Activated naive CD8-positive, alpha-beta T cell treated with anti-CD3 and anti-CD28 coated beads, Interleukin-2, amount 10 ng/mL, durations not matched to agents 7 days and 5 days (primary cell): Measurements from ENCODE around the gene CACNG4. TPM values are rescaled to one million over a fixed set of nuclear protein-coding genes. Genes with fewer than 3 reads are reported as not detected.

Source experiments
- ATAC-seq: fragments of 150-1000 bp; cut with Tn5 transposase; one replicate; pipeline ENCODE4 v1.10.0; 2021; ENCODE audit warnings: low read depth, moderate library complexity
- POLR2A ChIA-PET: fragments of 350-600 bp; sonication (Branson Sonifier 250); formaldehyde crosslinking; loops from one replicate; lab custom pipeline; 2021; ENCODE audit warnings: antibody characterized with exemption; lab: Charles Lee
- DNase-seq: peaks from one replicate; pipeline ENCODE4 v3.0.0; 2021
- H3K27ac Mint-ChIP-seq: one replicate; pipeline ENCODE4 v1.8.0; 2022; ENCODE audit warnings: mild to moderate bottlenecking, mixed read lengths
- H3K27me3 Mint-ChIP-seq: one replicate; pipeline ENCODE4 v1.8.0; 2022; ENCODE audit warnings: mild to moderate bottlenecking, moderate library complexity, mixed read lengths
- H3K36me3 Mint-ChIP-seq: one replicate; pipeline ENCODE4 v1.8.0; 2021; ENCODE audit warnings: mild to moderate bottlenecking, mixed read lengths
- H3K4me1 Mint-ChIP-seq: one replicate; pipeline ENCODE4 v1.8.0; 2021; ENCODE audit warnings: mixed read lengths
- H3K4me3 Mint-ChIP-seq: one replicate; pipeline ENCODE4 v1.8.0; 2022; ENCODE audit warnings: mild to moderate bottlenecking, moderate library complexity, mixed read lengths
- H3K9me3 Mint-ChIP-seq: one replicate; pipeline ENCODE4 v1.8.0; 2021; ENCODE audit warnings: mixed read lengths
- total RNA-seq, 2 experiments: library from RNA; stranded (reverse); gene quantifications; one replicate each; pipeline ENCODE4 v1.2.3, GENCODE V29; 2021

Gene CACNG4
- total RNA-seq, 2 experiments from 2014 or later = not detected

GRCh38 chr17:66935717-66936116, 28.8 kb upstream of the CACNG4 start:
- no peak for DNase-seq
- ATAC-seq = no peak
- Mint-ChIP-seq H3K4me1 (no peaks in the 10 kb centered on the region), H3K4me3 (no peak overlapping the region), H3K36me3 (no peaks in the 10 kb centered on the region), H3K9me3 (peaks cover 5% of the 10 kb centered on the region), H3K27me3 (peaks cover 13% of the 10 kb centered on the region), H3K27ac (no peak overlapping the region)
- POLR2A ChIA-PET = no interaction called here

- no peak for DNase-seq
- ATAC-seq = no peak
- no peak overlapping the region for H3K4me3 Mint-ChIP-seq
- no peaks in the 10 kb centered on the region for H3K36me3 Mint-ChIP-seq
- POLR2A ChIA-PET = no interaction called here
- no peaks in the 10 kb centered on the region for H3K4me1 Mint-ChIP-seq
- H3K27me3 Mint-ChIP-seq = peaks cover 14% of the 10 kb centered on the region
- H3K27ac Mint-ChIP-seq = no peak overlapping the region
- H3K9me3 Mint-ChIP-seq = peaks cover 5% of the 10 kb centered on the region
Measured at GRCh38 chr17:66938656-66939055, 25.9 kb upstream of the CACNG4 start.

- H3K27me3 Mint-ChIP-seq = peaks cover 24% of the 10 kb centered on the region
- DNase-seq (no peak), ATAC-seq (no peak)
- POLR2A ChIA-PET = no interaction called here
- H3K36me3 Mint-ChIP-seq = no peaks in the 10 kb centered on the region
- H3K9me3 Mint-ChIP-seq = peaks cover 5% of the 10 kb centered on the region
- H3K4me3 Mint-ChIP-seq = no peak overlapping the region
- no peaks in the 10 kb centered on the region for H3K4me1 Mint-ChIP-seq
- H3K27ac Mint-ChIP-seq = no peak overlapping the region
Measured at GRCh38 chr17:66939461-66940114, 24.9 kb upstream of the CACNG4 start.

GRCh38 chr17:66941249-66941648, 23.3 kb upstream of the CACNG4 start:
- POLR2A ChIA-PET = no interaction called here
- DNase-seq (no peak), ATAC-seq (no peak)
- H3K4me1 Mint-ChIP-seq = no peaks in the 10 kb centered on the region
- H3K9me3 Mint-ChIP-seq = no peaks in the 10 kb centered on the region
- H3K36me3 Mint-ChIP-seq = no peaks in the 10 kb centered on the region
- no peak overlapping the region for H3K4me3 Mint-ChIP-seq
- peaks cover 40% of the 10 kb centered on the region for H3K27me3 Mint-ChIP-seq
- H3K27ac Mint-ChIP-seq = no peak overlapping the region

GRCh38 chr17:66941773-66942450, 22.6 kb upstream of the CACNG4 start:
- POLR2A ChIA-PET = no interaction called here
- peaks cover 45% of the 10 kb centered on the region for H3K27me3 Mint-ChIP-seq

GRCh38 chr17:66942451-66943264, 21.8 kb upstream of the CACNG4 start:
- no peak overlapping the region for H3K27ac Mint-ChIP-seq
- POLR2A ChIA-PET = no interaction called here
- H3K9me3 Mint-ChIP-seq = no peaks in the 10 kb centered on the region
- H3K27me3 Mint-ChIP-seq = peaks cover 45% of the 10 kb centered on the region
- DNase-seq (no peak), ATAC-seq (no peak)
- H3K4me1 Mint-ChIP-seq = no peaks in the 10 kb centered on the region
- H3K4me3 Mint-ChIP-seq = no peak overlapping the region
- H3K36me3 Mint-ChIP-seq = no peaks in the 10 kb centered on the region

More at GRCh38 chr17:66941773-66942450, 22.6 kb upstream of the CACNG4 start:
- no peak for DNase-seq
- no peak overlapping the region for H3K27ac Mint-ChIP-seq
- H3K4me1 Mint-ChIP-seq = no peaks in the 10 kb centered on the region
- ATAC-seq = no peak
- no peak overlapping the region for H3K4me3 Mint-ChIP-seq
- no peaks in the 10 kb centered on the region for H3K9me3 Mint-ChIP-seq
- no peaks in the 10 kb centered on the region for H3K36me3 Mint-ChIP-seq

GRCh38 chr17:66943484-66943883, 21.0 kb upstream of the CACNG4 start:
- Mint-ChIP-seq H3K27me3 (peaks cover 49% of the 10 kb centered on the region), H3K4me1 (no peaks in the 10 kb centered on the region), H3K36me3 (no peaks in the 10 kb centered on the region), H3K9me3 (no peaks in the 10 kb centered on the region), H3K27ac (no peak overlapping the region), H3K4me3 (no peak overlapping the region)
- POLR2A ChIA-PET = no interaction called here
- ATAC-seq (no peak), DNase-seq (no peak)

GRCh38 chr17:66944351-66945146, 20.0 kb upstream of the CACNG4 start:
- ATAC-seq (no peak), DNase-seq (no peak)
- Mint-ChIP-seq H3K27ac (no peak overlapping the region), H3K9me3 (no peaks in the 10 kb centered on the region), H3K27me3 (peaks cover 52% of the 10 kb centered on the region), H3K4me3 (no peak overlapping the region), H3K4me1 (no peaks in the 10 kb centered on the region), H3K36me3 (no peaks in the 10 kb centered on the region)
- POLR2A ChIA-PET = no interaction called here

- DNase-seq = no peak
- H3K27me3 Mint-ChIP-seq = peaks cover 47% of the 10 kb centered on the region
- H3K4me1 Mint-ChIP-seq = no peaks in the 10 kb centered on the region
- H3K9me3 Mint-ChIP-seq = no peaks in the 10 kb centered on the region
- no peak for ATAC-seq
- no peaks in the 10 kb centered on the region for H3K36me3 Mint-ChIP-seq
- no peak overlapping the region for H3K4me3 Mint-ChIP-seq
- POLR2A ChIA-PET = interaction anchor here (0.6 kb wide), 1 partner anchor 697 kb away, joined by 3 read pairs; no protein-coding TSS in a partner anchor
- H3K27ac Mint-ChIP-seq = no peak overlapping the region
Measured at GRCh38 chr17:66945147-66945835, 19.2 kb upstream of the CACNG4 start.

- no peak overlapping the region for H3K4me3 Mint-ChIP-seq
Measured at GRCh38 chr17:66946251-66946650, 18.3 kb upstream of the CACNG4 start.

GRCh38 chr17:66947311-66947710, 17.2 kb upstream of the CACNG4 start:
- H3K4me1 Mint-ChIP-seq = no peaks in the 10 kb centered on the region

More at GRCh38 chr17:66946251-66946650, 18.3 kb upstream of the CACNG4 start:
- H3K27ac Mint-ChIP-seq = no peak overlapping the region
- no peaks in the 10 kb centered on the region for H3K36me3 Mint-ChIP-seq
- DNase-seq = no peak
- ATAC-seq = no peak
- no peaks in the 10 kb centered on the region for H3K4me1 Mint-ChIP-seq
- peaks cover 47% of the 10 kb centered on the region for H3K27me3 Mint-ChIP-seq
- H3K9me3 Mint-ChIP-seq = no peaks in the 10 kb centered on the region
- POLR2A ChIA-PET = no interaction called here

GRCh38 chr17:66948061-66948750, 16.3 kb upstream of the CACNG4 start:
- Mint-ChIP-seq H3K36me3 (no peaks in the 10 kb centered on the region), H3K27me3 (peaks cover 45% of the 10 kb centered on the region), H3K4me1 (no peaks in the 10 kb centered on the region), H3K9me3 (no peaks in the 10 kb centered on the region), H3K4me3 (no peak overlapping the region), H3K27ac (no peak overlapping the region)
- ATAC-seq (no peak), DNase-seq (no peak)
- POLR2A ChIA-PET = no interaction called here

More at GRCh38 chr17:66947311-66947710, 17.2 kb upstream of the CACNG4 start:
- no peak for ATAC-seq
- H3K4me3 Mint-ChIP-seq = no peak overlapping the region
- DNase-seq = no peak
- peaks cover 48% of the 10 kb centered on the region for H3K27me3 Mint-ChIP-seq
- POLR2A ChIA-PET = no interaction called here
- no peaks in the 10 kb centered on the region for H3K36me3 Mint-ChIP-seq
- no peak overlapping the region for H3K27ac Mint-ChIP-seq
- no peaks in the 10 kb centered on the region for H3K9me3 Mint-ChIP-seq
